Body of pancreas (tissue), 4 donors: ENCODE results near the gene SLC1A4.

Source experiments
- CTCF ChIP-seq, 7 experiments: fragments of 450-650 bp in 4 of 7; fragments of 200-600 bp in 3 of 7; sonication (generic) in 3 of 7; IDR thresholded peaks; one replicate each; pipeline ENCODE4 v1.5.1; 2016 to 2019; ENCODE audit warnings: antibody characterized with exemption in 7 of 7
- POLR2A ChIP-seq, 3 donors: fragments of 450-650 bp; IDR thresholded peaks; one replicate each; pipeline ENCODE4 v1.6.1; 2016; ENCODE audit warnings: antibody characterized with exemption in 3 of 3, mild to moderate bottlenecking in 2 of 3

- TF ChIP-seq POLR2A (IDR thresholded peaks at IDR 0.05) (no peak), CTCF (IDR thresholded peaks at IDR 0.05) (no peak)
Measured at GRCh38 chr2:64951306-64951953, 37.8 kb upstream of the SLC1A4 start.
